K562 (cell line): ENCODE measurements around the gene CD101. TPM values are rescaled to one million over a fixed set of nuclear protein-coding genes. Genes with fewer than 3 reads are reported as not detected.

Experiments
- ATAC-seq: fragments of 200-7000 bp; cut with Tn5 transposase; 3 replicates; pipeline ENCODE4 v1.9.1; 2020; ENCODE audit warnings: moderate library complexity
- BruUV-seq: library from RNA; stranded (reverse); fragments of 400-500 nt; replicated peaks from 2 replicates; lab custom pipeline; 2021; lab: Mats Ljungman, UMichigan
- CTCF ChIA-PET: fragments of 300-600 bp; formaldehyde crosslinking; extraction: SDS; loops from one replicate; lab custom pipeline; 2021; ENCODE audit warnings: low intra/inter-chr PET ratio; lab: Yijun Ruan, JAX
- POLR2A ChIA-PET: fragments of 300-600, 350-650 bp; sonication (Branson Sonifier 250); formaldehyde crosslinking; extraction: SDS; loops from one replicate; lab custom pipeline; 2021; ENCODE audit warnings: antibody characterized with exemption, inconsistent platforms; lab: Yijun Ruan, JAX
- DNase-seq, 4 experiments: peaks; one replicate each; pipeline versions ENCODE4 v3.0.0 to v3.0.0-alpha.2; 2011 to 2018; ENCODE audit warnings: low spot score in 3 of 4, mixed read lengths in 3 of 4; ENCODE audit errors: extremely low read depth in 1 of 4
- FAIRE-seq: peaks from 2 replicates; lab custom pipeline; 2011; peaks lifted over from hg19 to GRCh38; lab: Jason Lieb, UNC
- H2AFZ ChIP-seq: 2 replicates; pipeline ENCODE4 v1.6.0; 2011; ENCODE audit warnings: low read depth, low read length, control low read depth, inconsistent platforms
- H3K27ac ChIP-seq: fragments of 200-600 bp; 3 replicates; pipeline ENCODE4 v1.8.0; 2011; ENCODE audit warnings: low read depth, mild to moderate bottlenecking, control low read depth, inconsistent platforms, low read length, moderate library complexity, mixed read lengths; ENCODE audit errors: extremely low read depth
- H3K27me3 ChIP-seq, 2 experiments: fragments of 300-600 bp in 1 of 2; 2 replicates in 1 of 2; 3 replicates in 1 of 2; pipeline versions ENCODE4 v1.6.0 to v1.8.0; 2011; ENCODE audit warnings: inconsistent platforms in 2 of 2, low read length in 2 of 2, mild to moderate bottlenecking in 1 of 2, mixed read lengths in 1 of 2, moderate library complexity in 1 of 2; ENCODE audit not compliant: control insufficient read depth in 2 of 2, insufficient read depth in 2 of 2
- H3K36me3 ChIP-seq: fragments of 300-600 bp; 3 replicates; pipeline ENCODE4 v1.8.0; 2011; ENCODE audit warnings: mild to moderate bottlenecking, low read length, inconsistent platforms; ENCODE audit not compliant: control insufficient read depth, insufficient read depth
- H3K4me1 ChIP-seq, 2 experiments: fragments of 200-600 bp in 1 of 2; replicated peaks in 1 of 2; 2 replicates in 1 of 2; 3 replicates in 1 of 2; pipeline versions ENCODE4 v1.5.1 to v1.8.0; 2011; ENCODE audit warnings: inconsistent platforms in 2 of 2, low read length in 2 of 2, mild to moderate bottlenecking in 1 of 2, mixed read lengths in 1 of 2, moderate library complexity in 1 of 2; ENCODE audit not compliant: control insufficient read depth in 2 of 2, insufficient read depth in 2 of 2
- H3K4me2 ChIP-seq: 2 replicates; pipeline ENCODE4 v1.6.1; 2011; ENCODE audit warnings: low read length, control low read depth, inconsistent platforms, mixed read lengths; ENCODE audit not compliant: insufficient read depth
- H3K4me3 ChIP-seq: fragments of 200-600 bp; sonication (generic), shearing (Covaris generic); 2 replicates; pipeline ENCODE4 v1.5.1; 2016; ENCODE audit warnings: control low read depth, inconsistent platforms
- H3K79me2 ChIP-seq: fragments of 200-600 bp; 3 replicates; pipeline ENCODE4 v1.8.0; 2011; ENCODE audit warnings: low read length, inconsistent platforms; ENCODE audit not compliant: control insufficient read depth, insufficient read depth
- H3K9ac ChIP-seq, 2 experiments: 2 replicates each; pipeline versions ENCODE4 v1.6.0 to v1.6.1; 2011; ENCODE audit warnings: low read depth in 2 of 2, low read length in 2 of 2, control low read depth in 1 of 2, inconsistent platforms in 1 of 2, mild to moderate bottlenecking in 1 of 2, mixed read lengths in 1 of 2; ENCODE audit not compliant: insufficient read depth in 1 of 2
- H3K9me1 ChIP-seq: one replicate; pipeline ENCODE4 v1.6.0; 2011; ENCODE audit warnings: inconsistent platforms, mild to moderate bottlenecking, low read length, moderate library complexity; ENCODE audit not compliant: control insufficient read depth, insufficient read depth
- H3K9me3 ChIP-seq: replicated peaks from 2 replicates; pipeline ENCODE4 v1.5.1; 2011; ENCODE audit warnings: low read depth, low read length, inconsistent platforms; ENCODE audit not compliant: control insufficient read depth, insufficient read depth
- H4K20me1 ChIP-seq: replicated peaks from 2 replicates; pipeline ENCODE4 v1.6.1; 2011; ENCODE audit warnings: low read length, inconsistent platforms, mixed read lengths; ENCODE audit not compliant: control insufficient read depth, insufficient read depth
- MEIS2 ChIP-seq: fragments of 450-650 bp; IDR thresholded peaks from 2 replicates; pipeline ENCODE4 v1.6.1; 2014; ENCODE audit warnings: mild to moderate bottlenecking; ENCODE audit not compliant: partially characterized antibody
- ZNF133 ChIP-seq: fragments of 250-450 bp; sonication (Bioruptor Pico); IDR thresholded peaks from 2 replicates; pipeline ENCODE4 v1.4.0; 2020; ENCODE audit warnings: mild to moderate bottlenecking
- ZNF282 ChIP-seq: sonication (generic); formaldehyde crosslinking; IDR thresholded peaks from 2 replicates; pipeline ENCODE4 v1.8.1; 2023; ENCODE audit warnings: missing genetic modification reagents
- WGBS: fragments of 100-300 bp; shearing (Covaris generic); methylation state at CpG from one replicate; pipeline ENCODE4 v1.1.6; 2016; ENCODE audit warnings: low coverage, mixed read lengths; ENCODE audit not compliant: insufficient coverage; ENCODE audit errors: missing lambda C conversion rate; 5-methylcytosine and 5-hydroxymethylcytosine counted together
- in situ Hi-C: fragments of 300-500 bp; cut with MboI; formaldehyde crosslinking; loops from 4 replicates; pipeline ENCODE4 v1.15.0; 2018; ENCODE audit warnings: inconsistent platforms, mixed read lengths
- intact Hi-C: fragments of 100-400 bp; cut with micrococcal nuclease; formaldehyde crosslinking; loops from 2 replicates; pipeline ENCODE4 v1.14.2; 2022
- polyA plus RNA-seq, 8 experiments: library from polyadenylated mRNA; depleted of rRNA in 4 of 8; stranded (reverse) in 5 of 8; unstranded in 3 of 8; fragments of >200 nt; fragmentation: Nextera tagmentation in 2 of 8; fragmentation: Illumina TruSeq in 1 of 8; extraction: Ambion mirVana in 2 of 8; extraction: Trizol in 1 of 8; gene quantifications; 2 replicates each; pipeline versions ENCODE4 v1.2.1 to v1.2.3, GENCODE V29; 2011 to 2014; ENCODE audit warnings: inconsistent platforms in 1 of 8, missing spikeins in 1 of 8
- total RNA-seq, 7 experiments: library from RNA; depleted of rRNA in 6 of 7; stranded (reverse); fragments of >200 nt in 6 of 7; fragmentation: Illumina TruSeq in 2 of 7; extraction: Trizol in 2 of 7; gene quantifications; 2 replicates each; pipeline versions ENCODE4 v1.2.1 to v1.2.3, GENCODE V29; 2011 to 2021; ENCODE audit warnings: low replicate concordance in 1 of 7
- TF ChIP-seq, protein P1 (sequence below), 2 experiments: IDR thresholded peaks in 1 of 2; conservative IDR thresholded peaks in 1 of 2; 2 replicates each; pipeline ENCODE4 v1.6.1; 2016; ENCODE audit warnings: low read depth in 2 of 2, mild to moderate bottlenecking in 1 of 2, missing compliant biosample characterization in 1 of 2, missing genetic modification characterization in 1 of 2, moderate library complexity in 1 of 2

CD101 gene
- total and polyA plus RNA-seq, 9 of the 15 experiments (the other 6 are each of a cell fraction or from before 2014, with no cell fraction given) = 0.04 to 1.1 (median 0.20) TPM

DNA sequence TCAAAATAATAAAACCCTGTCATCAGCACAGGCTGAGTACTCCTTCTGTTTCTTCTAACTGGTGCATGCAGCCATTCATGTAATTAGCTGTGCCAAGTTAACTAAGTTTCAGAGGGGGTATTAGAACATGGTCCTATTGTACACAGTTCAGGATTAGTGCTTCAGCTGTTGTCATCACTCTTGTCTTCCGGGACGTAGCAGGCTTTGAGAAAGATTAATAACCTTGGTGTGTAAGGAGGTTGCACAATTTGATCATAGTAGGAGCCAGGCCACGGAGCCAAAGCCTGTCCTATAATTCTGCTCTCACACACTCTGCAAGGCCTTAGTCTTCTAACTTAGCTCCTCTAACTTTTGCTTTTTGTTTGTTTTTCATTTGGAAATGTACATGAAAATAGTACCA, 47.1 kb upstream of the CD101 start:
- TF ChIP-seq ZNF282 (CRISPR knock-in tag) (no peak), MEIS2 (no peak), ZNF133 (CRISPR knock-in tag) (no peak)
- TF ChIP-seq, protein P1, sequence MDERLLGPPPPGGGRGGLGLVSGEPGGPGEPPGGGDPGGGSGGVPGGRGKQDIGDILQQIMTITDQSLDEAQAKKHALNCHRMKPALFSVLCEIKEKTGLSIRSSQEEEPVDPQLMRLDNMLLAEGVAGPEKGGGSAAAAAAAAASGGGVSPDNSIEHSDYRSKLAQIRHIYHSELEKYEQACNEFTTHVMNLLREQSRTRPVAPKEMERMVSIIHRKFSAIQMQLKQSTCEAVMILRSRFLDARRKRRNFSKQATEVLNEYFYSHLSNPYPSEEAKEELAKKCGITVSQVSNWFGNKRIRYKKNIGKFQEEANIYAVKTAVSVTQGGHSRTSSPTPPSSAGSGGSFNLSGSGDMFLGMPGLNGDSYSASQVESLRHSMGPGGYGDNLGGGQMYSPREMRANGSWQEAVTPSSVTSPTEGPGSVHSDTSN (CRISPR knock-in tag; IDR thresholded peaks at IDR 0.05; ENCODE audit: low read depth) = no peak
- TF ChIP-seq, protein P1 (tag; conservative IDR thresholded peaks at IDR 0.05; ENCODE audit: low read depth) = 0 out of 2 replicates have a peak, but pooled peaks have one; percentile 15
- no peak for DNase-seq
- Histone ChIP-seq H3K4me1 (no peaks in the 10 kb centered on the region), H3K9me1 (no peaks in the 10 kb centered on the region), H3K4me2 (no peak overlapping the region), H3K9ac (no peak overlapping the region), H3K27me3 (no peaks in the 10 kb centered on the region), H3K9me3 (no peaks in the 10 kb centered on the region), H3K27ac (no peak overlapping the region), H4K20me1 (no peaks in the 10 kb centered on the region), H3K4me3 (no peak overlapping the region), H3K36me3 (peaks cover 36% of the 10 kb centered on the region), H2AFZ (no peak overlapping the region), H3K79me2 (no peaks in the 10 kb centered on the region)
- intact Hi-C loops = no loop called here
- in situ Hi-C loops = no loop called here
- ChIA-PET CTCF (no interaction called here), POLR2A (no interaction called here)
- no TSS peak for BruUV-seq
- 88% methylated on average over 3 of the region's 3 CpGs for WGBS
- ATAC-seq = no peak
- FAIRE-seq = no peak
